ENCODE data around the gene EDN2. TPM values are rescaled to one million over a fixed set of nuclear protein-coding genes. Genes with fewer than 3 reads are reported as not detected.
A peak's percentile ranks its signal among the peaks of the same experiment; 100 is the strongest.

EDN2 gene
- total RNA-seq, 4 donors from 2014 or later: 0.78 to 3.1 TPM; not detected in 2

GRCh38 chr1:41516168-41517061 is 31.9 kb upstream of the EDN2 start:
- peak overlapping the region; percentile 37 to 76 (median 51) for H3K4me3 ChIP-seq
- peak overlapping the region; percentile 50 to 84 (median 68) for H3K27ac ChIP-seq
- WGBS, 2 donors: 11% methylated on average over 33 to 51 of the region's 53 CpGs

GRCh38 chr1:41515778-41516167 is 31.3 kb upstream of the EDN2 start:
- Histone ChIP-seq H3K9me3 (no peaks in the 10 kb centered on the region), H3K36me3 (peaks cover 0 to 20% (median 0%) of the 10 kb centered on the region in 3 donors), H3K4me3 (peak overlapping the region in 1 of 4 donors; percentile 45), H3K4me1 (peaks cover 0 to 32% (median 19%) of the 10 kb centered on the region in 4 donors), H3K27me3 (no peaks in the 10 kb centered on the region), H3K27ac (peak overlapping the region; percentile 50 to 84 (median 62))
- DNase-seq (ENCODE audit: low spot score in 2 of 2): no peak
- no peak for TF ChIP-seq POLR2A (IDR thresholded peaks at IDR 0.05)
- no peak for TF ChIP-seq CTCF (IDR thresholded peaks at IDR 0.05)
- no peak for TF ChIP-seq EP300 (IDR thresholded peaks at IDR 0.05)
- WGBS, 2 donors: 9 to 16% methylated on average over 2 to 5 of the region's 6 CpGs

More at GRCh38 chr1:41516168-41517061, 31.9 kb upstream of the EDN2 start:
- TF ChIP-seq CTCF (IDR thresholded peaks at IDR 0.05) (peak; percentile 86 to 98 (median 95)), POLR2A (IDR thresholded peaks at IDR 0.05) (peak in 1 of 2 donors; percentile 33), EP300 (IDR thresholded peaks at IDR 0.05) (peak in 1 of 2 donors; percentile 71)
- DNase-seq (ENCODE audit: low spot score in 2 of 2): peak; percentile 88 to 89
- H3K36me3 ChIP-seq: peaks cover 0 to 13% (median 0%) of the 10 kb centered on the region in 3 donors
- no peaks in the 10 kb centered on the region for H3K27me3 ChIP-seq
- peaks cover 0 to 32% (median 19%) of the 10 kb centered on the region in 4 donors for H3K4me1 ChIP-seq
- H3K9me3 ChIP-seq: no peaks in the 10 kb centered on the region

- H3K27ac ChIP-seq: peak overlapping the region; percentile 50 to 84 (median 62)
- peaks cover 0 to 32% (median 19%) of the 10 kb centered on the region in 4 donors for H3K4me1 ChIP-seq
- DNase-seq (ENCODE audit: low spot score in 2 of 2): no peak
- no peaks in the 10 kb centered on the region for H3K9me3 ChIP-seq
- no peaks in the 10 kb centered on the region for H3K27me3 ChIP-seq
- peaks cover 0 to 25% (median 0%) of the 10 kb centered on the region in 3 donors for H3K36me3 ChIP-seq
- TF ChIP-seq EP300 (IDR thresholded peaks at IDR 0.05) (peak in 1 of 2 donors; percentile 55), CTCF (IDR thresholded peaks at IDR 0.05) (no peak)
- 54 to 58% methylated on average over 5 of the region's 5 CpGs for WGBS, 2 donors
- H3K4me3 ChIP-seq: no peak overlapping the region
Measured at GRCh38 chr1:41515131-41515678, 30.7 kb upstream of the EDN2 start.

- H3K27me3 ChIP-seq: no peaks in the 10 kb centered on the region
- 60 to 68% methylated on average over 4 to 8 of the region's 8 CpGs for WGBS, 2 donors
- H3K27ac ChIP-seq: peak overlapping the region in 3 of 4 donors; percentile 23 to 84 (median 71)
- no peaks in the 10 kb centered on the region for H3K9me3 ChIP-seq
- DNase-seq (ENCODE audit: low spot score in 2 of 2): no peak
- H3K36me3 ChIP-seq: peaks cover 0 to 29% (median 0%) of the 10 kb centered on the region in 3 donors
- no peak for TF ChIP-seq CTCF (IDR thresholded peaks at IDR 0.05)
- TF ChIP-seq EP300 (IDR thresholded peaks at IDR 0.05): no peak
- no peak for TF ChIP-seq POLR2A (IDR thresholded peaks at IDR 0.05)
- H3K4me3 ChIP-seq: no peak overlapping the region
- peaks cover 0 to 32% (median 19%) of the 10 kb centered on the region in 4 donors for H3K4me1 ChIP-seq
Measured at GRCh38 chr1:41514381-41514780, 29.9 kb upstream of the EDN2 start.

GRCh38 chr1:41513383-41513735 is 28.9 kb upstream of the EDN2 start:
- Histone ChIP-seq H3K27ac (no peak overlapping the region), H3K9me3 (no peaks in the 10 kb centered on the region), H3K4me3 (no peak overlapping the region), H3K27me3 (no peaks in the 10 kb centered on the region), H3K4me1 (peaks cover 0 to 32% (median 19%) of the 10 kb centered on the region in 4 donors), H3K36me3 (peaks cover 0 to 29% (median 0%) of the 10 kb centered on the region in 3 donors)
- no peak for TF ChIP-seq CTCF (IDR thresholded peaks at IDR 0.05)
- TF ChIP-seq EP300 (IDR thresholded peaks at IDR 0.05): no peak
- TF ChIP-seq POLR2A (IDR thresholded peaks at IDR 0.05): no peak
- DNase-seq (ENCODE audit: low spot score in 2 of 2): no peak
- 82 to 86% methylated on average over 8 to 17 of the region's 17 CpGs for WGBS, 2 donors

Measured in tibial nerve (tissue), 4 donors.